ENCODE results near the gene UBE2G2. TPM values are rescaled to one million over a fixed set of nuclear protein-coding genes. Genes with fewer than 3 reads are reported as not detected.

The UBE2G2 gene
- total and polyA plus RNA-seq, 7 donors, result 21.6 to 101 (median 51.5) TPM

- TF ChIP-seq EP300 (IDR thresholded peaks at IDR 0.05) (no peak), POLR2A (IDR thresholded peaks at IDR 0.05) (no peak), POLR2AphosphoS5 (IDR thresholded peaks at IDR 0.05) (no peak)
- TF ChIP-seq, protein P1, sequence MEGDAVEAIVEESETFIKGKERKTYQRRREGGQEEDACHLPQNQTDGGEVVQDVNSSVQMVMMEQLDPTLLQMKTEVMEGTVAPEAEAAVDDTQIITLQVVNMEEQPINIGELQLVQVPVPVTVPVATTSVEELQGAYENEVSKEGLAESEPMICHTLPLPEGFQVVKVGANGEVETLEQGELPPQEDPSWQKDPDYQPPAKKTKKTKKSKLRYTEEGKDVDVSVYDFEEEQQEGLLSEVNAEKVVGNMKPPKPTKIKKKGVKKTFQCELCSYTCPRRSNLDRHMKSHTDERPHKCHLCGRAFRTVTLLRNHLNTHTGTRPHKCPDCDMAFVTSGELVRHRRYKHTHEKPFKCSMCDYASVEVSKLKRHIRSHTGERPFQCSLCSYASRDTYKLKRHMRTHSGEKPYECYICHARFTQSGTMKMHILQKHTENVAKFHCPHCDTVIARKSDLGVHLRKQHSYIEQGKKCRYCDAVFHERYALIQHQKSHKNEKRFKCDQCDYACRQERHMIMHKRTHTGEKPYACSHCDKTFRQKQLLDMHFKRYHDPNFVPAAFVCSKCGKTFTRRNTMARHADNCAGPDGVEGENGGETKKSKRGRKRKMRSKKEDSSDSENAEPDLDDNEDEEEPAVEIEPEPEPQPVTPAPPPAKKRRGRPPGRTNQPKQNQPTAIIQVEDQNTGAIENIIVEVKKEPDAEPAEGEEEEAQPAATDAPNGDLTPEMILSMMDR (IDR thresholded peaks at IDR 0.05), result no peak
- WGBS, 2 donors, result 88 to 94% methylated on average over 14 of the region's 14 CpGs
- DNase-seq, result no peak
- Histone ChIP-seq H3K27ac (no peak overlapping the region), H3K36me3 (peaks cover 6 to 55% (median 18%) of the 10 kb centered on the region in 4 donors), H3K4me1 (peaks cover 0 to 22% (median 17%) of the 10 kb centered on the region in 4 donors), H3K4me3 (no peak overlapping the region), H3K9me3 (no peaks in the 10 kb centered on the region), H3K27me3 (no peaks in the 10 kb centered on the region)
- intact Hi-C loops (cut with DNase I), result no loop called here
These were observed 11.0 kb upstream of the UBE2G2 start for GRCh38 chr21:44812640-44813039.

GRCh38 chr21:44810779-44811178, 9.2 kb upstream of the UBE2G2 start:
- H3K36me3 ChIP-seq, result peaks cover 20 to 73% (median 36%) of the 10 kb centered on the region in 4 donors
- H3K9me3 ChIP-seq, result no peaks in the 10 kb centered on the region
- H3K4me1 ChIP-seq, result peaks cover 0 to 6% (median 2%) of the 10 kb centered on the region in 4 donors
- H3K27ac ChIP-seq, result no peak overlapping the region
- intact Hi-C loops (cut with DNase I), result no loop called here
- WGBS, 2 donors, result 84 to 90% methylated on average over 6 of the region's 6 CpGs
- H3K27me3 ChIP-seq, result no peaks in the 10 kb centered on the region
- no peak overlapping the region for H3K4me3 ChIP-seq
- no peak for DNase-seq
- TF ChIP-seq POLR2AphosphoS5 (IDR thresholded peaks at IDR 0.05) (no peak), EP300 (IDR thresholded peaks at IDR 0.05) (no peak), POLR2A (IDR thresholded peaks at IDR 0.05) (no peak)
- TF ChIP-seq, protein P1 (IDR thresholded peaks at IDR 0.05), result no peak

DNA sequence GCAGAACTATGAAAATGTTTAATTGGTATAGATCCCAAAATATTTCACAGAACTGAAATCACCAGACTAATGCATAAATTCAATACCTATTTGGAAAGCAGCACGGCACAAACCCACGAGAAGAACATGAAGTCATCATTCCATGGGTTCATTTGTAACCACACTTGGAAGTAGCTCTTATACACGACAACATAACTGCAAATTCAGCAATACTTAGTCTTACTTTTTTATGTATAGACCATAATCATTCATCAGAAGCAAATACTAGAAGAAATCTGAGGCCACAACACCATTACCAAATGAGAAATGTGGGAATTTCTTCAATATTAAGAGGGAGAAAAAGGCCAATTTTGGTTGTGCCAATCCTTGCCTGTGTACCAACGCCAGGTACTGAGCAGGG, 4.2 kb upstream of the UBE2G2 start:
- no peak overlapping the region for H3K4me3 ChIP-seq
- WGBS, 2 donors, result 89 to 94% methylated on average over 4 of the region's 4 CpGs
- H3K4me1 ChIP-seq, result peaks cover 0 to 13% (median 12%) of the 10 kb centered on the region in 4 donors
- H3K27ac ChIP-seq, result no peak overlapping the region
- peaks cover 20 to 63% (median 46%) of the 10 kb centered on the region in 4 donors for H3K36me3 ChIP-seq
- TF ChIP-seq, protein P1 (IDR thresholded peaks at IDR 0.05), result no peak
- no peak for TF ChIP-seq POLR2AphosphoS5 (IDR thresholded peaks at IDR 0.05)
- H3K9me3 ChIP-seq, result no peaks in the 10 kb centered on the region
- intact Hi-C loops (cut with DNase I), result no loop called here
- no peak for DNase-seq
- no peaks in the 10 kb centered on the region for H3K27me3 ChIP-seq

DNA sequence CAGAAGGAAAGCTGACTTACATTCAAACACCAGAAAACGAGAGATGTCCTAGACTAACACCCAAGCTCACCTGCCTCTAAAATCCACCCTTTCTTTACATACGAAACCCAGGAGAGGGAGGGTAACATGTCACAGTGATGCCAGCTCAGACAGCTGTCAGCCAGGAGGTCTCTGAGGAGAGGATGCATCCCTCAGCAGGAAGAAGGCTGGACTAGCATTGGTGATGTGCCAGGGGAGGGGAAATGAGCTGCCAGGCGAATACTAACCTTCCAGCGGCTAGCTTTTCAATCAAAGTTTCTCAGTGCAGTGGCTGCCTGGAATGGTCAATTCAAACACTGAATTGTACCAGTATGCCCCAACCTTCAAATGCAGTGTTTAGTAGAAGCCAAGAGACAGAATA, 3.6 kb upstream of the UBE2G2 start:
- H3K4me3 ChIP-seq, result no peak overlapping the region
- no peaks in the 10 kb centered on the region for H3K9me3 ChIP-seq
- intact Hi-C loops (cut with DNase I), result no loop called here
- H3K36me3 ChIP-seq, result peaks cover 20 to 57% (median 44%) of the 10 kb centered on the region in 4 donors
- 89 to 93% methylated on average over 4 of the region's 4 CpGs for WGBS, 2 donors
- TF ChIP-seq POLR2AphosphoS5 (IDR thresholded peaks at IDR 0.05) (no peak), POLR2A (IDR thresholded peaks at IDR 0.05) (no peak), EP300 (IDR thresholded peaks at IDR 0.05) (no peak)
- TF ChIP-seq, protein P1 (IDR thresholded peaks at IDR 0.05), result no peak
- DNase-seq, result no peak
- H3K4me1 ChIP-seq, result peaks cover 0 to 19% (median 18%) of the 10 kb centered on the region in 4 donors
- no peak overlapping the region for H3K27ac ChIP-seq
- H3K27me3 ChIP-seq, result no peaks in the 10 kb centered on the region

DNA sequence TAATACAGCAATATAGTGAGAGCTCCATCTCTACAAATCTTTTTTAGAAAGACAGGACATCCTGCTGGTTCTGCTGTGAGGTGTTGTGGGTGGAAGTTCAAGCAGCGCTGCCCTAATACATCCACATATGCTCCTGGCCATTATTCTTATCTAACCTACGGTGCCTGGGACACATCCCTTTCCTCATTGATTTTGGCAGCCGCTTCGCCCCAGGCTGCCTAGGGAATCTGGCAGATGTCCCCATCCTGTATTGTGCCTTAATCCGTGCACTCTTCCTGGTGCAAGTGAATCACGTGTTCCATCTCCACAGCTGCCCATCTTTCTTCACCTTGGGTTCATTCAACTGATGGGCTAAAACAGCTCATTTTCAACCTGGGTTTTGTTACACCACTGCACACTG, 3.1 kb upstream of the UBE2G2 start:
- no peak for DNase-seq
- no peak overlapping the region for H3K27ac ChIP-seq
- intact Hi-C loops (cut with DNase I), result loop anchor here (5.0 kb wide), 2 partner anchors 63 to 128 kb away; no protein-coding TSS in a partner anchor

More for the DNA sequence above, 3.1 kb upstream of the UBE2G2 start:
- Histone ChIP-seq H3K4me1 (peaks cover 0 to 24% (median 23%) of the 10 kb centered on the region in 4 donors), H3K36me3 (peaks cover 20 to 52% (median 41%) of the 10 kb centered on the region in 4 donors), H3K4me3 (no peak overlapping the region), H3K27me3 (no peaks in the 10 kb centered on the region), H3K9me3 (no peaks in the 10 kb centered on the region)
- 87% methylated on average over 6 of the region's 6 CpGs for WGBS, 2 donors
- TF ChIP-seq, protein P1 (IDR thresholded peaks at IDR 0.05), result no peak
- TF ChIP-seq POLR2A (IDR thresholded peaks at IDR 0.05) (no peak), POLR2AphosphoS5 (IDR thresholded peaks at IDR 0.05) (no peak), EP300 (IDR thresholded peaks at IDR 0.05) (no peak)
